ENCODE data around the gene SNED1.

The SNED1 gene

GRCh38 chr2:241065355-241065803, 67.0 kb downstream of the SNED1 start:
- Histone ChIP-seq H3K27ac (ENCODE audit: low read depth, low read length) (no peak overlapping the region), H3K9me3 (ENCODE audit: control insufficient read depth, insufficient read depth, low read length) (no peaks in the 10 kb centered on the region), H3K4me3 (ENCODE audit: low read length) (no peak overlapping the region), H3K79me2 (ENCODE audit: control insufficient read depth, low read length) (no peaks in the 10 kb centered on the region), H3K36me3 (ENCODE audit: control insufficient read depth, low read length) (no peaks in the 10 kb centered on the region), H3K9me2 (replicated peaks; ENCODE audit: control insufficient read depth, low read length) (no peaks in the 10 kb centered on the region), H3K4me1 (ENCODE audit: control insufficient read depth, low read length) (peaks cover 6% of the 10 kb centered on the region; the same call in 1 of the 2 replicates), H3K27me3 (ENCODE audit: control insufficient read depth, low read length) (peaks cover 5% of the 10 kb centered on the region; the same call in 1 of the 2 replicates), H4K20me1 (ENCODE audit: control insufficient read depth, insufficient read depth, low read depth, low read length) (no peaks in the 10 kb centered on the region), H3F3A (ENCODE audit: control insufficient read depth, insufficient read depth) (peaks cover 6% of the 10 kb centered on the region), H3K4me2 (ENCODE audit: low read length) (no peak overlapping the region)
- no peak for TF ChIP-seq CTCF (IDR thresholded peaks at IDR 0.05; ENCODE audit: low read depth, low read length, poor library complexity, severe bottlenecking)
- TF ChIP-seq EZH2phosphoT487 (IDR thresholded peaks at IDR 0.05; ENCODE audit: borderline replicate concordance, low read length), result no peak

GRCh38 chr2:241066171-241066892, 67.9 kb downstream of the SNED1 start:
- peaks cover 6% of the 10 kb centered on the region for H3F3A ChIP-seq (ENCODE audit: control insufficient read depth, insufficient read depth)
- no peak overlapping the region for H3K27ac ChIP-seq (ENCODE audit: low read depth, low read length)
- no peak overlapping the region for H3K4me2 ChIP-seq (ENCODE audit: low read length)
- no peaks in the 10 kb centered on the region for H4K20me1 ChIP-seq (ENCODE audit: control insufficient read depth, insufficient read depth, low read depth, low read length)
- peaks cover 6% of the 10 kb centered on the region; the same call in 1 of the 2 replicates for H3K4me1 ChIP-seq (ENCODE audit: control insufficient read depth, low read length)
- no peak overlapping the region for H3K4me3 ChIP-seq (ENCODE audit: low read length)
- peaks cover 3% of the 10 kb centered on the region; the same call in 1 of the 2 replicates for H3K27me3 ChIP-seq (ENCODE audit: control insufficient read depth, low read length)
- no peaks in the 10 kb centered on the region for H3K79me2 ChIP-seq (ENCODE audit: control insufficient read depth, low read length)
- no peaks in the 10 kb centered on the region for H3K9me2 ChIP-seq (replicated peaks; ENCODE audit: control insufficient read depth, low read length)
- TF ChIP-seq CTCF (IDR thresholded peaks at IDR 0.05; ENCODE audit: low read depth, low read length, poor library complexity, severe bottlenecking) (no peak), EZH2phosphoT487 (IDR thresholded peaks at IDR 0.05; ENCODE audit: borderline replicate concordance, low read length) (no peak)
- H3K9me3 ChIP-seq (ENCODE audit: control insufficient read depth, insufficient read depth, low read length), result no peaks in the 10 kb centered on the region
- no peaks in the 10 kb centered on the region for H3K36me3 ChIP-seq (ENCODE audit: control insufficient read depth, low read length)

GRCh38 chr2:241066893-241067341, 68.5 kb downstream of the SNED1 start:
- no peak overlapping the region for H3K27ac ChIP-seq (ENCODE audit: low read depth, low read length)
- H3K4me1 ChIP-seq (ENCODE audit: control insufficient read depth, low read length), result peaks cover 6% of the 10 kb centered on the region; the same call in 1 of the 2 replicates
- no peak for TF ChIP-seq EZH2phosphoT487 (IDR thresholded peaks at IDR 0.05; ENCODE audit: borderline replicate concordance, low read length)
- TF ChIP-seq CTCF (IDR thresholded peaks at IDR 0.05; ENCODE audit: low read depth, low read length, poor library complexity, severe bottlenecking), result no peak
- H3K4me3 ChIP-seq (ENCODE audit: low read length), result no peak overlapping the region
- peaks cover 3% of the 10 kb centered on the region; the same call in 1 of the 2 replicates for H3K27me3 ChIP-seq (ENCODE audit: control insufficient read depth, low read length)
- H3K4me2 ChIP-seq (ENCODE audit: low read length), result no peak overlapping the region
- no peaks in the 10 kb centered on the region for H3K79me2 ChIP-seq (ENCODE audit: control insufficient read depth, low read length)
- no peaks in the 10 kb centered on the region for H3K36me3 ChIP-seq (ENCODE audit: control insufficient read depth, low read length)
- H3F3A ChIP-seq (ENCODE audit: control insufficient read depth, insufficient read depth), result peaks cover 4% of the 10 kb centered on the region
- H4K20me1 ChIP-seq (ENCODE audit: control insufficient read depth, insufficient read depth, low read depth, low read length), result no peaks in the 10 kb centered on the region
- no peaks in the 10 kb centered on the region for H3K9me2 ChIP-seq (replicated peaks; ENCODE audit: control insufficient read depth, low read length)
- no peaks in the 10 kb centered on the region for H3K9me3 ChIP-seq (ENCODE audit: control insufficient read depth, insufficient read depth, low read length)

Measured in DOHH2 (cell line).